GM18873 (cell line): ENCODE data around the gene TLR8.
A peak's percentile ranks its signal among the peaks of the same experiment; 100 is the strongest.

Experiments used
- ATAC-seq: cut with Tn5 transposase; IDR thresholded peaks from one replicate; pipeline ENCODE4 v1.9.1; 2021; ENCODE audit warnings: mild to moderate bottlenecking, moderate library complexity, moderate number of reproducible peaks; ENCODE audit not compliant: unreplicated experiment, low FRiP score

The TLR8 gene

DNA sequence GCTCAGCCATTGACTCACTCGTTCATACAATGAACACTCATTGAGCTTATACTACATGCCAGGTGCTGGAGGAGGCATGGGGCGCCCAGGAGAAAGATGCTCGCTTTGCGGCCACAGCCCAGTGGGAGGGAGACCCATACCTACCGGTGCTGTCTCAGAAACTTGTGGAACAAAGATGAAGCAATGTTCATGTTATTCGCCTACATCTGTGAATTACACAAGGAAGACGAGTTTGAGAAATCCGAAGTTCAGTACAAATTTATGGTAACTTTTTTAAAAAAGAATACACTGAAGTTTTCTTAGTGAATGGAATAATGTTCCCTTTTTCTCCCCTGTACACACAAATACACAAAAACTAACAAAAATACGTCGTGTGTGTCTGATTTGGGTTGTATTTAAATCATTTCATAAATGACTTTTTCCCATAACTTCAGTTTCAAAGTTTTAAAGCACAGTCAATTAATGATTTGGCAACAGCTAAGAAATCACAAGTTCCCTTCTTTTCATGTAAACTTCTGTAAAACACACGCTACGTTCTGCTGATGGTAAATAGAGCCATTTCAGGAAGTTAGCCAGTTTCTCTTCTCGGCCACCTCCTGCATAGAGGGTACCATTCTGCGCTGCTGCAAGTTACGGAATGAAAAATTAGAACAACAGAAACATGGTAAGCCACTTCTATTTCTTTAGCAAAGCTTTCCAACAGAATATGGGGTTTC, at the start of gene TLR8:
TSS of gene TLR8 (plus strand) at position 575 of the 716 bp plus-strand sequence. CDS start at position 662, 87 bp downstream.
- no peak for ATAC-seq

GRCh38 chrX:12865359-12865758, 41.1 kb upstream of the TLR8 start:
- ATAC-seq: no peak

- ATAC-seq: no peak
Observed at GRCh38 chrX:12866451-12867377, 39.7 kb upstream of the TLR8 start, which contains the start of gene TLR7. Gene TLR7 (plus strand): TSS chrX:12867072. CDS start chrX:12867579, 507 bp downstream.

GRCh38 chrX:12867685-12868084, 38.7 kb upstream of the TLR8 start:
- ATAC-seq: no peak

DNA sequence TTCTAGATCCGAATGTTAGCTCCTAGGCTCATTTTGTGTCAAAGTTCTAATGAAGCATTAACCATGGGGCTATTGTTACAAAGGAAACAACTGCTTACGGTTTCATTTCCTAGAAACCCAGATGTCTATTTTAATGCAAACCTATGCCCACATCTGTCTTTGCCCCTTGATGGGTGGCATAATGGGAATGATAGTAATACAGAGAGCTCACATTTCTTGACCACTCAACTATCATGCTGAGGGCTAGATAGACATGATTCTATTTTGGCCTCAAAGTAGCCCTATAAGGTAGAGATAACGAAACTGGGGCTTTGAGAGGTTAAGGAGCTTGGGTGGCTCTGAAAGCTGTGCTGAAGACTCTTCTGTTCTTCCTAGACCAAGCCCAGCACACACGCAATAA, 37.7 kb upstream of the TLR8 start:
- ATAC-seq: peak; percentile 75

GRCh38 chrX:12871257-12871656, 35.2 kb upstream of the TLR8 start:
- no peak for ATAC-seq

DNA sequence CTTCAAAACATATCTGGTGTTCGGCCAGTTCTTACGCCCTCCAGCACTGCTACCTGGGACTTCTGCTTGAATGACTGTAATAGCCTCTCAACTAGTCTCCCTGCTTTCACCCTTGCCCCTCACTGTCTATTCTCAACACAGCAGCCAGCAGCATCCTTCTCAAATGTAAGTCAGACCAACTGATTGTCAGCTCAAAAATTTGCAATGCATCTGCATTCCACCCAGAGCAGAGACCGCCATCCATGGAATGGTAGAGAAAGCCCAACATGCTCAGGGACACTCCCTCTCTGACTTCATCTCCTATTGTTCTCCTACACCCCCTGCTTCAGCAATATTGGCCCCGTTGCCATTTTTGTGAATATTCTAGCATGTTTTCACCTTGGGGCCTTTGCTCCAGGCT, 33.7 kb upstream of the TLR8 start:
- no peak for ATAC-seq

DNA sequence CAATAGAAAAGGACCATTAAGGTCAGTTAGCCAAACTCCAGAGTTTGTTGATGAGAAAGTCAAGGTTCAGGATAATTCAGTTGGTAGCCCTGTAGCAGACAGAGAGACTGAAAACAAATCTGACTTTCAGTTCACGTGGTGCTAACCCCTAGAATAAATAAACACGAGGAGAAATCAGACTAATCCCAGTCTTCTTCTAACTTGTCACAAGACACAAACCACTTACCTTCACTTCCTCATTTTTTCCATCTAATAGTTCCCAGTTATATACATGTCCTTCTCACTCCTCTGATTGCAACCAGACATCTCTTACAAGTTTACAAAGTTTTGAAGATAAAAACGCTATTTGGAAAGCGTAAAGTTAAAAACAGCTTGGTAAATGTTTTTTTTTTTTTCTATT, 31.8 kb upstream of the TLR8 start:
- ATAC-seq: no peak

GRCh38 chrX:12877386-12877785, 29.0 kb upstream of the TLR8 start:
- no peak for ATAC-seq

DNA sequence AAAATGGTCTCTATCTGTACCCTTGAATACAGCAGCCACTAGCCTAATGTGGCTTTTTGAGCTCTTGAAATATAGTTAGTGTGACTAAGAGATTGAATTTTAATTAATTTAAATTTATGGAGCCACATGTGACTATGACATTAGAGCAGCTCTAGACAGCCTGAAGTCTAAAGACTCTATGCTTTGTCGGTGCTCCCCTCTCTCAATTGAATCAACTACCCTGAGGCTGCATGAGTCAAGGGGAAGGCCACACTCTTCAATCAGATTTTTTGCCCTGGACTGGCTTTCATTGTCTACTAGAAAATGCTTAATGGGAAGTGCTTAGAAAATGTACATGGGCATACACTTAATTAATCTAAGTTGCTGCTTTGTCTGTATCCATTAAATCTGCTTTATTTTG, 27.9 kb upstream of the TLR8 start:
- ATAC-seq: no peak

DNA sequence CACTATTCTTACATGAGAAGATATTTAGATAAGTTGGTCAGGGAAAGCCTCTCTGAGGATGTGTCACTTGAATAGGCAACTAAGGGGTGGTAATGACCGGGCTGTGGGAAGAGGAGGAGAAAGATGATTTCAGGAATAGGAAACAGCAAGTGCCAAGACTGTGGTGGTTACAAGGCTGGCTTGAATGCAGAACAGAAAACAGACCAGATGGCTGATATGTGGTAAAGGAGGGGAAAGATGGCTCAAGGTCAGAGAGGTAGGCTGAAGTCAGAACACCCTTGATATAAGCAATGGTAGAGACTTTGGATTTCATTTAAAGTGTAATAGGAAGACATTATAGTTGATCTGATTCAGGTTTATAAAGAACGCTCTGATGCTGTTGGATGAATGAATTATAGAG, 24.5 kb upstream of the TLR8 start:
- ATAC-seq: no peak

GRCh38 chrX:12885508-12885907, 20.9 kb upstream of the TLR8 start:
- no peak for ATAC-seq

GRCh38 chrX:12886545-12886944, 19.9 kb upstream of the TLR8 start:
- no peak for ATAC-seq

DNA sequence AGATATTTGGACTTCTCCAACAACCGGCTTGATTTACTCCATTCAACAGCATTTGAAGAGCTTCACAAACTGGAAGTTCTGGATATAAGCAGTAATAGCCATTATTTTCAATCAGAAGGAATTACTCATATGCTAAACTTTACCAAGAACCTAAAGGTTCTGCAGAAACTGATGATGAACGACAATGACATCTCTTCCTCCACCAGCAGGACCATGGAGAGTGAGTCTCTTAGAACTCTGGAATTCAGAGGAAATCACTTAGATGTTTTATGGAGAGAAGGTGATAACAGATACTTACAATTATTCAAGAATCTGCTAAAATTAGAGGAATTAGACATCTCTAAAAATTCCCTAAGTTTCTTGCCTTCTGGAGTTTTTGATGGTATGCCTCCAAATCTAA, 19.3 kb upstream of the TLR8 start:
- no peak for ATAC-seq

DNA sequence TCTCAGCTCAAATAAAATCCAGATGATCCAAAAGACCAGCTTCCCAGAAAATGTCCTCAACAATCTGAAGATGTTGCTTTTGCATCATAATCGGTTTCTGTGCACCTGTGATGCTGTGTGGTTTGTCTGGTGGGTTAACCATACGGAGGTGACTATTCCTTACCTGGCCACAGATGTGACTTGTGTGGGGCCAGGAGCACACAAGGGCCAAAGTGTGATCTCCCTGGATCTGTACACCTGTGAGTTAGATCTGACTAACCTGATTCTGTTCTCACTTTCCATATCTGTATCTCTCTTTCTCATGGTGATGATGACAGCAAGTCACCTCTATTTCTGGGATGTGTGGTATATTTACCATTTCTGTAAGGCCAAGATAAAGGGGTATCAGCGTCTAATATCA, 18.7 kb upstream of the TLR8 start:
- ATAC-seq: no peak

DNA sequence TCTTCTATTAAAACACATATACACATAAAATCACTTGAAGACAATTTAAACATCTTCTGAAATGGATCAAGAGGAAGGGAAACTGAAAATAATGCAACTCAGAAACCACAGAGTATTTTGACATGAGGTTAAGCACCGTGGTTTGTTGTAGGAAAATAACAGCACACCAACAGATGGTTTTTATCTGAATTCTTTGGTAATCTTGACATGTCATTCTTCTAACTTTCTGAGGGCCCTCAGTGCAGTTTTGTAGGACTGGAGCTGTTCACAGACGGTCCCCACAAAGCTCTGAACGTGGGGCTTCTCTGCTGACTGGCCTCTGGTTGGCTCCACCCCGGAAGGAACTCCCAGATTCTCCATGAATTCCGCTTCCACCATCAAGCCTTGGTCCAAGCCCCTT, 16.0 kb upstream of the TLR8 start:
- ATAC-seq: peak; percentile 56

- ATAC-seq: no peak
Observed at GRCh38 chrX:12891171-12891570, 15.2 kb upstream of the TLR8 start.

DNA sequence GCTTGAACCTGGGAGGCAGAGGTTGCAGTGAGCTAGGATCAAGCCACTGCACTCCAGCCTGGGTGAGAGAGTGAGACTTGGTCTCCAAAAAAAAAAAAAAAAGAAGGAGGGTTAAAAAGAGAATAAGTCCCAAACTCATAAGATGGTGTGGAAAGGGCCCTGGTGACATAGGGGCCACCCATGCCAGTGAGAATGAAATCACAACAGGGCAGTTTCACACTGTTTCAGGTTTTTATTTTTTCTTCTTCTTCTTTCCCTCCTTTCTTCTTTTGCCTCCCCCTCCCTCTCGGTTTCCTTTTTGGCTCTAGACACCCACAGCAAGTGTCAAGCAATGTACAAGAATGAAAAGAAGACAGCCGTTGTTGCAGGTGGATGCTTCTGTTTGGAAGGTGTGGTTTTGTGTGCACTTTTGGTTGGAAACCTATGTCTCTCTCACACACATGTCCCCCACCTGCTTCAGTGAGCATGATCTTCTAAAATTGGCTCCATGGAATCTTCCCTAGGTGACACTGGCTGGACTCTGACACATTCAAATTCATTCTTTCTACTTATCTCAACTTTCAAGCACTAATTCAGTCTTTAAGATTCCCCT, 14.4 kb upstream of the TLR8 start:
- peak; percentile 53 for ATAC-seq

- ATAC-seq: no peak
Observed at GRCh38 chrX:12892716-12893115, 13.7 kb upstream of the TLR8 start.

GRCh38 chrX:12894074-12895030, 12.1 kb upstream of the TLR8 start:
- no peak for ATAC-seq
